HCT116 (cell line): ENCODE data around the gene SLC28A3. TPM values are rescaled to one million over a fixed set of nuclear protein-coding genes. Genes with fewer than 3 reads are reported as not detected.

Experiments used
- ATAC-seq: fragments of 200-7000 bp; cut with Tn5 transposase; 2 replicates; pipeline ENCODE4 v1.9.1; 2020; ENCODE audit warnings: mild to moderate bottlenecking, moderate library complexity
- BruUV-seq: library from RNA; stranded (reverse); fragments of 400-500 nt; replicated peaks from 2 replicates; lab custom pipeline; 2021; lab: Mats Ljungman, UMichigan
- CTCF ChIA-PET: fragments of 300-600 bp; sonication (Branson Sonifier 250); formaldehyde crosslinking; loops from one replicate; lab custom pipeline; 2021; ENCODE audit warnings: antibody characterized with exemption; lab: Charles Lee
- POLR2A ChIA-PET: fragments of 300-600, 350-600 bp; sonication (Branson Sonifier 250); formaldehyde crosslinking; loops from one replicate; lab custom pipeline; 2021; ENCODE audit warnings: antibody characterized with exemption; lab: Charles Lee
- RAD21 ChIA-PET, 2 experiments: fragments of 300-600 bp; sonication (Branson Sonifier 250); formaldehyde crosslinking; loops; one replicate each; lab custom pipeline; 2023; ENCODE audit warnings: low total read pairs in 2 of 2; ENCODE audit not compliant: uncharacterized antibody in 2 of 2, unreplicated experiment in 2 of 2, low non-redundant PET in 1 of 2; lab: Charles Lee
- DNase-seq: peaks from one replicate; pipeline ENCODE4 v3.0.0-alpha.2; 2010; ENCODE audit warnings: low read depth, low spot score
- H2AFZ ChIP-seq: fragments of 200-600 bp; shearing (Covaris generic), sonication (generic); 2 replicates; pipeline ENCODE4 v1.6.1; 2017; ENCODE audit warnings: low read depth, mixed run types, mixed read lengths, antibody characterized with exemption, low read length; ENCODE audit not compliant: poor library complexity, severe bottlenecking
- H3K27ac ChIP-seq: 2 replicates; pipeline ENCODE4 v1.5.1; 2012; ENCODE audit warnings: low read depth, low read length
- H3K27me3 ChIP-seq: fragments of 200-600 bp; sonication (generic); 2 replicates; pipeline ENCODE4 v1.6.1; 2016; ENCODE audit warnings: mixed run types, low read length, mixed read lengths; ENCODE audit not compliant: insufficient read depth
- H3K36me3 ChIP-seq, 2 experiments: fragments of 200-500 bp in 1 of 2; fragments of 200-600 bp in 1 of 2; sonication (Bioruptor generic) in 1 of 2; sonication (generic) in 1 of 2; 2 replicates each; pipeline versions ENCODE4 v1.5.1 to v1.6.1; 2014 to 2016; ENCODE audit warnings: low read length in 2 of 2, inconsistent platforms in 1 of 2, mixed read lengths in 1 of 2, mixed run types in 1 of 2; ENCODE audit not compliant: insufficient read depth in 2 of 2, control insufficient read depth in 1 of 2
- H3K4me1 ChIP-seq, 2 experiments: fragments of 200-600 bp in 1 of 2; sonication (generic) in 1 of 2; 2 replicates each; pipeline versions ENCODE4 v1.5.1 to v1.6.1; 2012 to 2017; ENCODE audit warnings: low read length in 2 of 2, inconsistent platforms in 1 of 2, mild to moderate bottlenecking in 1 of 2, mixed read lengths in 1 of 2, mixed run types in 1 of 2, moderate library complexity in 1 of 2; ENCODE audit not compliant: insufficient read depth in 2 of 2, control insufficient read depth in 1 of 2
- H3K4me2 ChIP-seq: fragments of 200-600 bp; sonication (generic); 2 replicates; pipeline ENCODE4 v1.6.1; 2017; ENCODE audit warnings: mixed run types, low read length, mixed read lengths
- H3K4me3 ChIP-seq, 2 experiments: fragments of 200-600 bp in 1 of 2; sonication (generic) in 1 of 2; replicated peaks in 1 of 2; 2 replicates each; pipeline ENCODE4 v1.5.1; 2011 to 2016; ENCODE audit warnings: low read length in 2 of 2, control low read depth in 1 of 2, low read depth in 1 of 2, mild to moderate bottlenecking in 1 of 2, mixed read lengths in 1 of 2, mixed run types in 1 of 2
- H3K79me2 ChIP-seq: fragments of 200-600 bp; sonication (generic); 2 replicates; pipeline ENCODE4 v1.6.1; 2017; ENCODE audit warnings: mild to moderate bottlenecking, mixed run types, low read length, moderate library complexity, mixed read lengths; ENCODE audit not compliant: insufficient read depth
- H3K9ac ChIP-seq: fragments of 200-600 bp; sonication (generic); 2 replicates; pipeline ENCODE4 v1.6.1; 2016; ENCODE audit warnings: low read length, mixed read lengths
- H3K9me2 ChIP-seq: fragments of 200-600 bp; sonication (generic), shearing (Covaris generic); 2 replicates; pipeline ENCODE4 v1.6.1; 2017; ENCODE audit warnings: mixed run types, mild to moderate bottlenecking, moderate library complexity; ENCODE audit not compliant: insufficient read depth
- H3K9me3 ChIP-seq, 2 experiments: fragments of 200-500 bp in 1 of 2; fragments of 200-600 bp in 1 of 2; sonication (Bioruptor generic) in 1 of 2; sonication (generic) in 1 of 2; 2 replicates each; pipeline ENCODE4 v1.6.1; 2014 to 2017; ENCODE audit warnings: low read length in 2 of 2, mixed read lengths in 2 of 2, inconsistent platforms in 1 of 2, low read depth in 1 of 2, mild to moderate bottlenecking in 1 of 2, mixed run types in 1 of 2, moderate library complexity in 1 of 2; ENCODE audit not compliant: control insufficient read depth in 1 of 2, insufficient read depth in 1 of 2
- H4K20me1 ChIP-seq: fragments of 200-600 bp; sonication (generic), shearing (Covaris generic); 2 replicates; pipeline ENCODE4 v1.6.1; 2017; ENCODE audit warnings: mixed run types, mild to moderate bottlenecking, moderate library complexity; ENCODE audit not compliant: insufficient read depth
- ATF3 ChIP-seq: IDR thresholded peaks from 2 replicates; pipeline ENCODE4 v1.6.1; 2012
- CBX3 ChIP-seq: IDR thresholded peaks from 2 replicates; pipeline ENCODE4 v1.6.1; 2012; ENCODE audit warnings: low read depth
- CTCF ChIP-seq, 3 experiments: fragments of 200-600 bp in 1 of 3; sonication (generic) in 1 of 3; IDR thresholded peaks in 2 of 3; conservative IDR thresholded peaks in 1 of 3; 2 replicates each; pipeline ENCODE4 v1.5.1; 2012 to 2017; ENCODE audit warnings: low read depth in 2 of 3, low read length in 2 of 3, antibody characterized with exemption in 1 of 3, borderline replicate concordance in 1 of 3, control low read depth in 1 of 3, mild to moderate bottlenecking in 1 of 3, mixed read lengths in 1 of 3, mixed run types in 1 of 3, moderate library complexity in 1 of 3; ENCODE audit not compliant: insufficient read depth in 1 of 3
- EGR1 ChIP-seq: IDR thresholded peaks from 2 replicates; pipeline ENCODE4 v1.6.1; 2012; ENCODE audit warnings: low read depth
- ELF1 ChIP-seq: IDR thresholded peaks from 2 replicates; pipeline ENCODE4 v1.6.1; 2012; ENCODE audit warnings: low read depth, borderline replicate concordance
- FOSL1 ChIP-seq: IDR thresholded peaks from 2 replicates; pipeline ENCODE4 v1.6.1; 2012; ENCODE audit warnings: low read depth
- MAX ChIP-seq: IDR thresholded peaks from 2 replicates; pipeline ENCODE4 v1.6.1; 2012
- POLR2A ChIP-seq: IDR thresholded peaks from 2 replicates; pipeline ENCODE4 v1.7.0; 2011; ENCODE audit warnings: borderline replicate concordance; ENCODE audit not compliant: insufficient read depth, insufficient read length; ENCODE audit errors: extremely low read depth
- REST ChIP-seq: IDR thresholded peaks from 2 replicates; pipeline ENCODE4 v1.6.1; 2012; ENCODE audit warnings: low read depth
- TCF7L2 ChIP-seq: IDR thresholded peaks from 2 replicates; pipeline ENCODE4 v1.7.0; 2011; ENCODE audit warnings: borderline replicate concordance, inconsistent platforms; ENCODE audit not compliant: insufficient read depth, insufficient read length; ENCODE audit errors: extremely low read depth
- ZBTB33 ChIP-seq: IDR thresholded peaks from 2 replicates; pipeline ENCODE4 v1.6.1; 2011; ENCODE audit warnings: mild to moderate bottlenecking, low read length, moderate library complexity; ENCODE audit not compliant: insufficient replicate concordance; ENCODE audit errors: extremely low read depth
- intact Hi-C: fragments of 100-400 bp; cut with micrococcal nuclease; formaldehyde crosslinking; loops from 2 replicates; pipeline ENCODE4 v1.10.0; 2022
- total RNA-seq: library from RNA; stranded (reverse); gene quantifications from one replicate; pipeline ENCODE4 v1.2.1, GENCODE V29; 2021; ENCODE audit not compliant: unreplicated experiment

Gene SLC28A3
- total RNA-seq, 1 experiment from 2014 or later, result not detected

- H3K9ac ChIP-seq, result no peak overlapping the region
- no peak overlapping the region for H3K4me3 ChIP-seq
- no peaks in the 10 kb centered on the region for H3K4me1 ChIP-seq
- no peaks in the 10 kb centered on the region for H3K9me2 ChIP-seq
- H3K36me3 ChIP-seq, result no peaks in the 10 kb centered on the region
- no peaks in the 10 kb centered on the region for H4K20me1 ChIP-seq
- ChIA-PET POLR2A (no interaction called here), RAD21 (no interaction called here), CTCF (interaction anchor here (0.8 kb wide), 1 partner anchor 59 kb away, joined by 3 read pairs; no protein-coding TSS in a partner anchor)
- ATAC-seq, result no peak
- H3K9me3 ChIP-seq, result no peaks in the 10 kb centered on the region
- H2AFZ ChIP-seq, result no peak overlapping the region
- TF ChIP-seq MAX (no peak), REST (no peak), FOSL1 (no peak), TCF7L2 (no peak)
- no peak for DNase-seq
- no peaks in the 10 kb centered on the region for H3K27me3 ChIP-seq
- no peak overlapping the region for H3K27ac ChIP-seq
- no TSS peak for BruUV-seq
- H3K4me2 ChIP-seq, result no peak overlapping the region
- intact Hi-C loops, result loop anchor here (5.0 kb wide), 3 partner anchors 57 to 482 kb away; no protein-coding TSS in a partner anchor
- H3K79me2 ChIP-seq, result no peaks in the 10 kb centered on the region
Measured at GRCh38 chr9:84319632-84320031, 20.9 kb downstream of the SLC28A3 start.

GRCh38 chr9:84318981-84319380 lies 21.6 kb downstream of the SLC28A3 start:
- no peaks in the 10 kb centered on the region for H3K36me3 ChIP-seq
- ATAC-seq, result no peak
- H3K4me3 ChIP-seq, result no peak overlapping the region
- no peak overlapping the region for H3K9ac ChIP-seq
- RAD21 ChIA-PET, result no interaction called here
- no peak overlapping the region for H3K4me2 ChIP-seq
- H3K27me3 ChIP-seq, result no peaks in the 10 kb centered on the region
- no peaks in the 10 kb centered on the region for H3K4me1 ChIP-seq
- H3K9me3 ChIP-seq, result no peaks in the 10 kb centered on the region
- no TSS peak for BruUV-seq
- H4K20me1 ChIP-seq, result no peaks in the 10 kb centered on the region
- H3K9me2 ChIP-seq, result no peaks in the 10 kb centered on the region
- CTCF ChIA-PET, result no interaction called here
- no peaks in the 10 kb centered on the region for H3K79me2 ChIP-seq
- no peak overlapping the region for H3K27ac ChIP-seq
- no peak overlapping the region for H2AFZ ChIP-seq
- POLR2A ChIA-PET, result no interaction called here
- intact Hi-C loops, result loop anchor here (5.0 kb wide), 3 partner anchors 57 to 482 kb away; no protein-coding TSS in a partner anchor
- no peak for DNase-seq
- TF ChIP-seq TCF7L2 (no peak), FOSL1 (no peak), ELF1 (no peak), ZBTB33 (no peak), CTCF (IDR thresholded peaks at IDR 0.05 in 2 of 3, conservative IDR thresholded peaks at IDR 0.05 in 1 of 3; ENCODE audit: borderline replicate concordance in 1 of 3, insufficient read depth in 1 of 3, low read depth in 2 of 3, low read length in 2 of 3) (no peak), CBX3 (no peak), ATF3 (no peak), EGR1 (no peak), POLR2A (no peak)
